Nephron progenitor cell (in vitro differentiated cells): Measurements from ENCODE around the gene GPC3.
"Not testable (repeated sequence)": the region's sequence is repeated elsewhere in the genome, so short reads cannot be mapped to it uniquely, and the experiment has no call there.

Experiments used
- DNase-seq: peaks from one replicate; pipeline ENCODE4 v3.0.0; 2021
- H3K27ac Mint-ChIP-seq: 2 replicates; pipeline ENCODE4 v1.8.0; 2021; ENCODE audit warnings: mild to moderate bottlenecking, moderate library complexity, mixed read lengths
- H3K27me3 Mint-ChIP-seq: 2 replicates; pipeline ENCODE4 v1.8.0; 2021; ENCODE audit warnings: mild to moderate bottlenecking, low read depth, mixed read lengths; ENCODE audit not compliant: poor library complexity
- H3K36me3 Mint-ChIP-seq: 2 replicates; pipeline ENCODE4 v1.8.0; 2021; ENCODE audit warnings: low read depth, mixed read lengths
- H3K4me1 Mint-ChIP-seq: 2 replicates; pipeline ENCODE4 v1.8.0; 2021; ENCODE audit warnings: mixed read lengths
- H3K4me3 Mint-ChIP-seq: 2 replicates; pipeline ENCODE4 v1.8.0; 2021; ENCODE audit warnings: mild to moderate bottlenecking, moderate library complexity, mixed read lengths
- H3K9me3 Mint-ChIP-seq: 2 replicates; pipeline ENCODE4 v1.8.0; 2021; ENCODE audit warnings: mild to moderate bottlenecking, moderate library complexity, mixed read lengths
- TF ChIP-seq, protein P1 (sequence below): fragments of 200-600 bp; sonication (generic); IDR thresholded peaks from 2 replicates; pipeline ENCODE4 v1.5.0; 2021; ENCODE audit warnings: antibody characterized with exemption

The GPC3 gene

DNA sequence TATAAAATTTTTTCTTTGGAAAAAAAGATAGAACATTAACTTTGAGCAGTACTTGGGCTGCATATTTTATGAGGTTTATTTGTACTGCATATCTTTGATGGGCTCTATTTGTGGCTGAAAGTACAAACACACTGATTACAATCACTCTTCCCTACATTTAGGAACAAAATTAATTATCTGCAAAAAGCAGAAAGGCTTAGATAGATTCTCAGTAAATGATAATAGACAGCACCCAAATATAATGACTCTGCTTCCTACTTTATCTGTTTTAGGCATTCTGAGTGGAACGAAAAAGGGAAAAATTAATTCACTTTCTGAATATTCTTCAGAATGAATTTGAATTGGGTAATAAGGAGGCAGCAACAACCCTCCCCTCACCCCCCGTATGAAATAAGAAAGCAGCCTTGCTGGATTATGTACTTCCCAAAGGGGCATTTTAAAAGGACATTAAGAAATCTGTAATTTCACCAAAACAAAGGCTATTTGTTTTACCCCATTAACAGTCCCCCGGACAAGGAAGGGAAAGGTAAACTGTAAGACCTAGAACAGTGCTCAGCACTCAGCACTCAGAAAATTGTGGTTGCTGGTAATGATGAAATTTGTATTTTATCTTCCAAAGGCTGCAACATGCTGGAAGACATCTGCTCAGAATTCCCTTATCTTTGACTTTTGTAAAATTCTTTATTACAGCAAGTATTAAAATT is 242.6 kb downstream of the GPC3 start:
- DNase-seq = no peak
- Mint-ChIP-seq H3K27ac (no peak overlapping the region), H3K9me3 (no peaks in the 10 kb centered on the region), H3K36me3 (peaks cover 9% of the 10 kb centered on the region), H3K27me3 (no peaks in the 10 kb centered on the region), H3K4me1 (no peaks in the 10 kb centered on the region), H3K4me3 (no peak overlapping the region)
- TF ChIP-seq, protein P1, sequence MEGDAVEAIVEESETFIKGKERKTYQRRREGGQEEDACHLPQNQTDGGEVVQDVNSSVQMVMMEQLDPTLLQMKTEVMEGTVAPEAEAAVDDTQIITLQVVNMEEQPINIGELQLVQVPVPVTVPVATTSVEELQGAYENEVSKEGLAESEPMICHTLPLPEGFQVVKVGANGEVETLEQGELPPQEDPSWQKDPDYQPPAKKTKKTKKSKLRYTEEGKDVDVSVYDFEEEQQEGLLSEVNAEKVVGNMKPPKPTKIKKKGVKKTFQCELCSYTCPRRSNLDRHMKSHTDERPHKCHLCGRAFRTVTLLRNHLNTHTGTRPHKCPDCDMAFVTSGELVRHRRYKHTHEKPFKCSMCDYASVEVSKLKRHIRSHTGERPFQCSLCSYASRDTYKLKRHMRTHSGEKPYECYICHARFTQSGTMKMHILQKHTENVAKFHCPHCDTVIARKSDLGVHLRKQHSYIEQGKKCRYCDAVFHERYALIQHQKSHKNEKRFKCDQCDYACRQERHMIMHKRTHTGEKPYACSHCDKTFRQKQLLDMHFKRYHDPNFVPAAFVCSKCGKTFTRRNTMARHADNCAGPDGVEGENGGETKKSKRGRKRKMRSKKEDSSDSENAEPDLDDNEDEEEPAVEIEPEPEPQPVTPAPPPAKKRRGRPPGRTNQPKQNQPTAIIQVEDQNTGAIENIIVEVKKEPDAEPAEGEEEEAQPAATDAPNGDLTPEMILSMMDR = no peak

DNA sequence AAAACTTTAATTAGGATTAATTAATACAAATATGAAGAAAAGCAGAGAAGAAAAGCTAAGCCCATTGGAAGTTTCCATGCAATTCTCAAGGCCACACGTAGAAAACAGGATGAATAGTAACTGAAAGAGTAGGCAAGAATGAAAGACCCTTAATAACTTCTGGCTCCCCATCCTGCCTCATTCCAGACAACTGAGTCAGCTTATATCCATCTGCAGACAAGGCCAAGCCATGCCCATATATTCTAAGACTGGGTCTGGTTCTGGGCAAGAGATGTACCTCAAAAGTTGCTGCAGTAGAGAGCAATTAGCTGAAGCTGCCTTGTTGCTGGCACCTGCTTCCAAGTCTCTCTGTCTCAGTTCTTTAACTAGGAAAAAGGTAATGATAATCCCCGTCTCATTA is 244.1 kb downstream of the GPC3 start:
- H3K9me3 Mint-ChIP-seq = no peaks in the 10 kb centered on the region
- no peaks in the 10 kb centered on the region for H3K4me1 Mint-ChIP-seq
- H3K27me3 Mint-ChIP-seq = no peaks in the 10 kb centered on the region
- no peak overlapping the region for H3K4me3 Mint-ChIP-seq
- DNase-seq = no peak
- peaks cover 22% of the 10 kb centered on the region for H3K36me3 Mint-ChIP-seq
- TF ChIP-seq, protein P1 = no peak
- H3K27ac Mint-ChIP-seq = no peak overlapping the region

DNA sequence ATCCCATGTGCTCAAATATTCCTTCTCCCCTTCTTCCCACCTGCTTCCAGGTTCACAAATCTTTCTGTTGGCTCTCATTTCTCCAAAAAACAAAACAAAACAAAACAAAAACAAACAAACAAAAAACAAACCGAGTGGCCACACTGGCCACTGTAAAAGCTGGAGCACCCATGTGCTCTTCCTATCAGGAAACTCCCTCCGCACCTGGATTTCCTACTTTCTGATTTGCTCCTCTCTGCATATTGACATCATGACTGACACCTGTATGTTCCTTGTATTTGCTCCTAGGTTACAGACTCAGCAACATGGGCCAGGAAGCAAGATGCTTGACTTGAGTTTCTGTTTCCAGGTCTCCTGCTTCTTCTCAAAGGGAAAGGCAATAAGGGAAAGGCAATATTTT is 258.8 kb downstream of the GPC3 start:
- peak overlapping the region; percentile 19 for H3K27ac Mint-ChIP-seq
- peaks cover 24% of the 10 kb centered on the region for H3K36me3 Mint-ChIP-seq
- no peak for DNase-seq
- peaks cover 26% of the 10 kb centered on the region for H3K4me1 Mint-ChIP-seq
- TF ChIP-seq, protein P1 = no peak
- H3K4me3 Mint-ChIP-seq = no peak overlapping the region
- no peaks in the 10 kb centered on the region for H3K9me3 Mint-ChIP-seq
- H3K27me3 Mint-ChIP-seq = no peaks in the 10 kb centered on the region

DNA sequence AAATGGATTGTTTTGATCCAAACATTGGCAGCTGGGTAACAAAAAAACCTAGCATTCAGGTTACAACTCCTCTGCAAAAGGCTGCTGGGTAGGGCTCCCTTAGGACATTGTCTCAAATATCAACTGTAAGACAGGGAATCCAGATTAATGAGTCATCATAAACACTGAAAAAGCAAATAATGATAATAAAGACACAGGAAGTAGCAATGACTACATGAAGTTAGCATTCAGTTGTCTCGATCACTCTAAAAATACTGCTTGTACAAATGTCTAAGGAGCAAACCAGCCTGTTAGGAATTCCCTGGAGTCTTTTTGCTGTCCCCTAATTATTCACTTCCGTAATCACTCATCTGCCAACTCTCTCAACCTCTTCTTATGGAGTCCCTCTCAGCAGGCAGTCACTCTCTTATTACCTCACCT is 259.2 kb downstream of the GPC3 start:
- TF ChIP-seq, protein P1 = no peak
- Mint-ChIP-seq H3K9me3 (peaks cover under 1% of the 10 kb centered on the region), H3K36me3 (peaks cover 27% of the 10 kb centered on the region), H3K27me3 (no peaks in the 10 kb centered on the region), H3K27ac (peak overlapping the region; percentile 19), H3K4me1 (peaks cover 23% of the 10 kb centered on the region), H3K4me3 (no peak overlapping the region)
- no peak for DNase-seq

DNA sequence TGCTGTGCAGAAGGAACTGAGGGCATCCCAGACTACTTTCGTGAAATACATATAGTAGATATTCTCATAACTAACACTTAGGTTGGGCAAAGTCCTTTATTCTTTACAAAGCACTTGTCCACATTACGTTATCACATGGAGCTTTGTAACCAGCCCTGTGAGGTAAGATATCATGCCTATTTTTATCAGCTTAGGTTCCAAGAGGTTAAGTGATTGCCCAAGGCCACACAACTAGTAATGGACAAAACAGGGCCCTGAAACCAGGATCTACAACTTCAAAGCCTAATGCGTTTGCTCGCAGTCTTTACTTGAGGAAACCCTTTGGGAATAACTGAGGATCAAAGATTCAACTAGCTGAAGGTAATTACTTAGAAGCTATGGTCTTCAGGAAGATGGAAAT is 261.5 kb downstream of the GPC3 start:
- Mint-ChIP-seq H3K27ac (no peak overlapping the region), H3K4me3 (no peak overlapping the region), H3K9me3 (peaks cover 20% of the 10 kb centered on the region), H3K27me3 (no peaks in the 10 kb centered on the region), H3K36me3 (peaks cover 49% of the 10 kb centered on the region), H3K4me1 (peaks cover 23% of the 10 kb centered on the region)
- no peak for DNase-seq
- TF ChIP-seq, protein P1 = no peak

DNA sequence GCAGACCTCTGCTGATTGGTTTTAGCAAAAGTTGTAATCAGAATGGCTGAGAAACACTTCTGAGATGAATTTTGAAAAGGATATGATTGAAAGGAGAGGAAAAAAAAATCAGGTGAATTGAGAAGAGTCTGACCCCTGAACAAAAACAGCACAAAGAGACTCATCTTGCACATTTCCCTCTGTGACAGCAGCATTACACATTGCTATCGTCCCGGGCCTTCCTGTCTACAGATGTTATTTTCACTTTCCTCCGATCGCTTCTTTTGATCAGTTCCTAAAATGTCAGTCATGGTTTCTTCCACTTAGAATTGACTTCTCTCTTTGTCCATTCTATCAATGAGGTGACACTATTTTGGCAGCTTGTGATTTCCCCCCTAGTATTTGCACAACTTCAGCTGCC is 262.6 kb downstream of the GPC3 start:
- TF ChIP-seq, protein P1 = no peak
- peaks cover 60% of the 10 kb centered on the region for H3K36me3 Mint-ChIP-seq

DNA sequence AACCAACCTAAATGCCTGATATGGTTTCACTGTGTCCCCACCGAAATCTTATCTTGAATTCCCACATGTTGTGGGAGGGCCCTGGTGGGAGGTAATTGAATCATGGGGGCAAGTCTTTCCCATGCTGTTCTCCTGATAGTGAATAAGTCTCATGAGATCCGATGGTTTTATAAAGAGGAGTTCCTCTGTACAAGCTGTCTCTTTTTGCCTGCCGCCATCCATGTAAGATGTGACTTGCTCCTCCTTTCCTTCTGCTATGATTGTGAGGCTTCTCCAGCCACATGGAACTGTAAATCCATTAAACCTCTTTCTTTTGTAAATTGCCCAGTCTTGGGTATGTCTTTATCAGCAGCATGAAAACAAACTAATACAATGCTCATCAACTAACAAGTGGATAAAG is 265.1 kb downstream of the GPC3 start:
- peaks cover 79% of the 10 kb centered on the region for H3K36me3 Mint-ChIP-seq
- not testable (repeated sequence) for H3K27ac Mint-ChIP-seq, H3K4me1 Mint-ChIP-seq, DNase-seq, H3K27me3 Mint-ChIP-seq, H3K4me3 Mint-ChIP-seq
- peaks cover 56% of the 10 kb centered on the region for H3K9me3 Mint-ChIP-seq

More for the DNA sequence above, 262.6 kb downstream of the GPC3 start:
- no peak for DNase-seq
- Mint-ChIP-seq H3K4me3 (no peak overlapping the region), H3K4me1 (peaks cover 23% of the 10 kb centered on the region), H3K27me3 (no peaks in the 10 kb centered on the region), H3K9me3 (peaks cover 31% of the 10 kb centered on the region), H3K27ac (peak overlapping the region; percentile 15)
